IPS-18a (cell line): ENCODE data around the gene DIPK1C.

Experiments used
- H3K27ac ChIP-seq: one replicate; pipeline ENCODE4 v1.5.1; 2013; ENCODE audit warnings: low read length
- H3K27me3 ChIP-seq: one replicate; pipeline ENCODE4 v1.6.1; 2013; ENCODE audit warnings: mild to moderate bottlenecking, low read length; ENCODE audit not compliant: control insufficient read depth, insufficient read depth
- H3K36me3 ChIP-seq: one replicate; pipeline ENCODE4 v1.6.1; 2013; ENCODE audit warnings: low read depth, low read length; ENCODE audit not compliant: control insufficient read depth
- H3K4me1 ChIP-seq: one replicate; pipeline ENCODE4 v1.6.1; 2013; ENCODE audit warnings: low read depth, low read length; ENCODE audit not compliant: control insufficient read depth
- H3K4me3 ChIP-seq: one replicate; pipeline ENCODE4 v1.5.1; 2013; ENCODE audit warnings: low read length
- H3K9ac ChIP-seq: one replicate; pipeline ENCODE4 v1.6.1; 2013; ENCODE audit warnings: mild to moderate bottlenecking, low read length, moderate library complexity
- H3K9me3 ChIP-seq: one replicate; pipeline ENCODE4 v1.6.1; 2013; ENCODE audit warnings: low read depth, low read length; ENCODE audit not compliant: control insufficient read depth

DIPK1C gene

DNA sequence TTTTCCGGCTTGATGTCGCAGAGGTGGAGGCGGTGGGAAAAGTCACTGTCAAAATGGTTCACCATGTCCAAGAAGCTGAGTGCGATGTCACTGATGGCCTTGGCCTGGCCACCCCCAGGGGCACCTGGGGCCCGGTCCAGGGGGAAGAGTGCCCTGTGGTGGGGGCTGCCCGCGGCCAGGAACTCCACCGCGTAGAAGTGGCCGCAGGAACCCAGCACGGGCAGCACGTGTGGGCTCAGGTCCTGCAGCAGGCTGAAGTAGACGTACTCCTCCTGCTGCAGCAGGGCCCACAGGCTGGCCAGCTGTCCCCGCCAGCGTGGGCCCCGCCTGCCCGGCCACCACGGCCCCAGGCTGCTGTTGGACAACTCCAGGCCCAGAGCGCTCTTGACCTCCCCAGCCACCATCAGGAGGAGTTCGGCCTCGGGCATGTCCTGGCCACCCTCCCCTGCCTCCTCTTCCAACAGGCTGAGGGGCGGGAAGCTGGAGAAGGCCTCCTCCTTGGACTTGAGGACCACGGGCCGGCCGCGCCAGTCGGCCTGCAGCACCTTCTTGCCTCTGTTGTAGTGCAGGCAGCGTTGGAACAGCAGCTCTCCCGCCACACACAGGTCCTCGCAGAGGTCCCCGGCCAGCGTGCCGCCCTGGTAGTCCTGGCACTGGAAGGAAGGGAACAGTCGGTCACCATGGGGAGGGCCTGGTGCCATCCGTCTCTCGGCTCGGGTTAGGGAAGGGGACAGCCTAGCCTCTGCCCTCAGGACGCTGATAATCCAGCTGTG, 10.3 kb downstream of the DIPK1C start:
- H3K36me3 ChIP-seq: no peaks in the 10 kb centered on the region
- H3K9ac ChIP-seq: no peak overlapping the region
- H3K4me1 ChIP-seq: no peaks in the 10 kb centered on the region
- H3K27ac ChIP-seq: no peak overlapping the region
- no peaks in the 10 kb centered on the region for H3K9me3 ChIP-seq
- no peaks in the 10 kb centered on the region for H3K27me3 ChIP-seq
- no peak overlapping the region for H3K4me3 ChIP-seq

DNA sequence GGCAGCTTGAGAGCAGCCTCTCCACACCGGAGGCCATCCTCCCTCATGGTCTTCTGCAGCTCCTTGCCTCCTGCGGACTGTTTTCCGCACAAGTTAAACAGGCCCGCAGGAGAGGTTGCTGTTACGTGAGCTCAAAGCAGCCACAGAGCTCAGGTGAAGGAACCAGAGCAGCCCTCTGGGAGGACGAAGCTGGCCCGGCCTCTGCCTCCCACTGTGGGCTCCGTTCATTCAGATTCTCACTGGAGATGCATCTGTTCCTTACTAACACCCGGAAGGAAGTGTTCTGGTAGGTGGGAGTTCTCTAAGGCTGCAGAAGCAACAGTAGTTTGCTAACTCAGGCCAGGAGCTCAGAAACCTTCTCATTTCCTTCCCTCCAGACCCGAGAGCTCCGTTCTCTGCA, 10.9 kb downstream of the DIPK1C start:
- no peaks in the 10 kb centered on the region for H3K27me3 ChIP-seq
- H3K9me3 ChIP-seq: no peaks in the 10 kb centered on the region
- no peak overlapping the region for H3K27ac ChIP-seq
- H3K4me1 ChIP-seq: no peaks in the 10 kb centered on the region
- H3K9ac ChIP-seq: no peak overlapping the region
- H3K36me3 ChIP-seq: no peaks in the 10 kb centered on the region
- no peak overlapping the region for H3K4me3 ChIP-seq

- no peaks in the 10 kb centered on the region for H3K4me1 ChIP-seq
- no peak overlapping the region for H3K9ac ChIP-seq
- no peak overlapping the region for H3K4me3 ChIP-seq
- no peaks in the 10 kb centered on the region for H3K9me3 ChIP-seq
- H3K36me3 ChIP-seq: no peaks in the 10 kb centered on the region
- no peak overlapping the region for H3K27ac ChIP-seq
- H3K27me3 ChIP-seq: no peaks in the 10 kb centered on the region
Observed at GRCh38 chr18:74445585-74445984, 11.5 kb downstream of the DIPK1C start.

DNA sequence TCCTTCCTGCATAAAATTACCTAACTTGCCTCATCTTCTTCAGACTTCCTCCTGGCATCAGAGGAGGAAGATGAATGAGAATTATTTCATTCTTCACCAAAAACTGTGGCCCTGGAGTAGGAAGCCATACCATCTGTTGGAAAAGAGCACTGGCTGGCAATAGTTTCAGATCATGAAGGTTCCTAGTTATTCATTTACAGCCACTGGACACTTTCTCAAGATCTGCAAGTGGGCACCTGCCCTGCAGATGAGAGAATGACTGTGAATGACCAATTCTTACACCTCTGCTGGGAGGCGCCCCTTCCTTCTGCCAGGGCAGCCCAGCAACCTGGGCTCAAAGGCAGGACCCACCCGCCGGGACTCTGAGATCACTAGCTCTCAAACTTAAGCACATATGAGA, 13.0 kb downstream of the DIPK1C start:
- H3K4me3 ChIP-seq: no peak overlapping the region
- no peaks in the 10 kb centered on the region for H3K4me1 ChIP-seq
- no peaks in the 10 kb centered on the region for H3K9me3 ChIP-seq
- H3K36me3 ChIP-seq: no peaks in the 10 kb centered on the region
- no peak overlapping the region for H3K27ac ChIP-seq
- H3K27me3 ChIP-seq: no peaks in the 10 kb centered on the region
- no peak overlapping the region for H3K9ac ChIP-seq

DNA sequence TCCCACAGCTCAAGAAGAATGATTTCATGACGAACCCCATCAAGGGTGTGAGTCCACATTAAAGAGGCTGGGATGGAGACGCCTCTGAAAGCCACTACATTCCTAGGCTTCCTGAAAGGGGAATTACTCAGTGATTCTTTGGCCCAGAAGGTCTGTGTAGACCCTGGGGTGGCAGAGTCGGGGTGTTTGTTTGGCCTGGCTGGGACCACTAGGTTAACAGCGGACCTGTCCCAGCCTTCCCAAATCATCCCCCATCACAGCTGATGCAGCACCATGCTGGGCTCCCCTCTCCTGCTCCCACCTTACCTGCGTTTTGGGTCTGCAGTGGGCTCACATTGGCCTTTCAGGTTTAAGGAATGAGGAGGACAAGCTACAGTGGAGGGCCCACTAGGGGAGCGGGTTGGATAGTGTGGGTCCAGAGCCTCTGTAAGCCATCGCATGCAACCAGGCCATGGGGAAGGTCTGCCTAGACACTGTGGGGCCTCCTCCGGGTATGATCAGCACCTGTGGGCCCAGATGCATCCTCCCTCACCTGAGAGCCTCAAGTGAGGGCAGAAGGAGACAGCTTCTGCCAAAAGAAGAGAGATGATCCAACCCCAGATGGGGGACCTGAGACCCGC, 16.2 kb downstream of the DIPK1C start:
- H3K4me1 ChIP-seq: peaks cover 8% of the 10 kb centered on the region
- H3K9me3 ChIP-seq: no peaks in the 10 kb centered on the region
- no peaks in the 10 kb centered on the region for H3K27me3 ChIP-seq
- no peak overlapping the region for H3K4me3 ChIP-seq
- no peaks in the 10 kb centered on the region for H3K36me3 ChIP-seq
- no peak overlapping the region for H3K9ac ChIP-seq
- H3K27ac ChIP-seq: no peak overlapping the region

DNA sequence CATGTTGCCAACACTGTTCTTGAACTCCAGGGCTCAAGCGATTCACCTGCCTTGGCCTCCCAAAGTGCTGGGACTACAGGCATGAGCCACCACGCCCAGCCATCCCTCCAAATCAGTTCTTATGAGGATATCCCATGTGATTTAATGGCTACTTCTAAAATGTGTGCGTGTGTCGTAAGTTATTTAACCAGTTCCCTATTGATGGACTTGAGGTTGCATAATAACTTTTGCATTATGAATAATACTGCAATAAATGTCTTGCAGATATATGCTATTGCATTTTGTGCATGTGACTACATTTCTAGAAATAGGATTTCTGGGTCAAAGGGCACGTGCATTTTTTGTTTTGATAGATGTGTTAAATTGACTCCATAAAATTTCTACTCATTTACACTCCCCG, 19.0 kb downstream of the DIPK1C start:
- H3K36me3 ChIP-seq: no peaks in the 10 kb centered on the region
- H3K27ac ChIP-seq: no peak overlapping the region
- H3K9me3 ChIP-seq: no peaks in the 10 kb centered on the region
- no peak overlapping the region for H3K4me3 ChIP-seq
- peaks cover 8% of the 10 kb centered on the region for H3K4me1 ChIP-seq
- no peaks in the 10 kb centered on the region for H3K27me3 ChIP-seq
- H3K9ac ChIP-seq: no peak overlapping the region

DNA sequence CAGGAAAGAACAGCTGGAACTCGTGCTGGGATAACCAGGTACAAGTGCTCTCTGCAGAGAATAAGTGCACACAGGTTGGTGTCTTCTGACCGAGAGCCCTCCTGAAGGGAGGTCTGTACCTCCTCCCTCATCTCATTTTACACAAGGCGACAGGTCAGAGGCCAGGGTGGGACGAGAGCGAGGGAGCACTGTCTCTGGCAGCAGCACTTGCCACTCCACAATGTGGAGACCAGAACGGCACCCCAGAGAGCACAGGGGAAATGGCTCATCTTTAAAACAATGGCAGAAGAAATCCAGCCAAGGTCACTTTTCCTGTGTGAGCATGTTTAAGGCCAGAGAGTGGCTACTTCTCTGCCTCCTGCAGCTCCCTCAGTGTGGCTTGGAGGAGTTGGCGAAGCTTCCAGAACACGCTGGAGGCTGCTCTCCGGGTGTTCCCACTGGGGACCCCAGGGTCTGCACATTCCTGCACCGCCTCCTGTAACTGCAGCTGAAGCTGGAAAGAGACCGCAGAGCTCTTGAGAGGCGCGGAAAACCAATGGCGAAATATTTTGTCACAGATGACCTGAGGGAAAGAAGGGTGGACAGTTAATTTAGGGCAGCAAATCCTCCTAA, 20.8 kb downstream of the DIPK1C start:
- H3K9ac ChIP-seq: no peak overlapping the region
- no peak overlapping the region for H3K4me3 ChIP-seq
- peaks cover 8% of the 10 kb centered on the region for H3K4me1 ChIP-seq
- H3K27me3 ChIP-seq: no peaks in the 10 kb centered on the region
- no peaks in the 10 kb centered on the region for H3K36me3 ChIP-seq
- no peak overlapping the region for H3K27ac ChIP-seq
- no peaks in the 10 kb centered on the region for H3K9me3 ChIP-seq

- H3K4me1 ChIP-seq: peaks cover 8% of the 10 kb centered on the region
- H3K9me3 ChIP-seq: no peaks in the 10 kb centered on the region
- H3K9ac ChIP-seq: no peak overlapping the region
- H3K4me3 ChIP-seq: no peak overlapping the region
- H3K27me3 ChIP-seq: no peaks in the 10 kb centered on the region
- H3K36me3 ChIP-seq: no peaks in the 10 kb centered on the region
- H3K27ac ChIP-seq: no peak overlapping the region
Observed at GRCh38 chr18:74435740-74436139, 21.4 kb downstream of the DIPK1C start.

GRCh38 chr18:74434466-74434865, 22.6 kb downstream of the DIPK1C start:
- no peak overlapping the region for H3K9ac ChIP-seq
- H3K36me3 ChIP-seq: no peaks in the 10 kb centered on the region
- H3K9me3 ChIP-seq: no peaks in the 10 kb centered on the region
- H3K27me3 ChIP-seq: no peaks in the 10 kb centered on the region
- no peak overlapping the region for H3K4me3 ChIP-seq
- no peak overlapping the region for H3K27ac ChIP-seq
- peaks cover 8% of the 10 kb centered on the region for H3K4me1 ChIP-seq

DNA sequence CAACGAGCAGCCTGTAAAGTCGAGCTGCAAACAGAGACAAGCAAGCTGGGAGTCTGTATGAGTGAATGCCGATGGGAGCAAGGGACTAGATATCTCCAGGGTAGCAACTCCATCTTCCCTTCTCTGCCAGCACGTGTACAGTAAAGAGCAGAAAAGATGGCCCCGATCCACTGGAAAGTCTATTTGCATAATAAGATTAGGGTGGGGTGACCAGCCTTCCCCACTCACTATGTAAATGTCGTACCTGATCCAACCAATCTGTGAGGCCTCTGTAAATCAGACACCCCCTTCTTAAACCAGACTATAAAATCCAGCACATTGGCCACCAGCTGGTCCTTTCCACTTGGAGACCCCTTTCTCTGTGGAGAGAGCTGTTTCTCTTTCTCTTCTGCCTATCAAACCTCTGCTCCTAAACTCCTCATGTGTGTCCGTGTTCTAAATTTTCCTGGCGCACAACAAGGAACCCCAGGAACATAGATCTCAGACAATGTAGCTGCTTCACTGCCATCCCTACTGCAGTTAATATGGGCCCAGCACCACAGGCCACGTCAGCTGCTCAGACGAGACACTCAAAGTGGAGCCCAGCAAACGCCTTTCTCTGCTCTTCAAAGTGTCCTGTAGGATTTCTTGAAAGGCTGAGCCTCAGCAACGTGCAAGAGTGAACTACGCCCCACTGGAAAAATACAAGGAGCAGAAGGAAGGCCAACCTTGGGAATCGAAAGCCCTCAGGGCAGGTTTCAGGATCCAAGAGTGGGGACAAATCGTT, 26.1 kb downstream of the DIPK1C start:
- Histone ChIP-seq H3K4me1 (no peaks in the 10 kb centered on the region), H3K9ac (no peak overlapping the region), H3K9me3 (no peaks in the 10 kb centered on the region), H3K27me3 (no peaks in the 10 kb centered on the region), H3K27ac (no peak overlapping the region), H3K36me3 (no peaks in the 10 kb centered on the region), H3K4me3 (no peak overlapping the region)

DNA sequence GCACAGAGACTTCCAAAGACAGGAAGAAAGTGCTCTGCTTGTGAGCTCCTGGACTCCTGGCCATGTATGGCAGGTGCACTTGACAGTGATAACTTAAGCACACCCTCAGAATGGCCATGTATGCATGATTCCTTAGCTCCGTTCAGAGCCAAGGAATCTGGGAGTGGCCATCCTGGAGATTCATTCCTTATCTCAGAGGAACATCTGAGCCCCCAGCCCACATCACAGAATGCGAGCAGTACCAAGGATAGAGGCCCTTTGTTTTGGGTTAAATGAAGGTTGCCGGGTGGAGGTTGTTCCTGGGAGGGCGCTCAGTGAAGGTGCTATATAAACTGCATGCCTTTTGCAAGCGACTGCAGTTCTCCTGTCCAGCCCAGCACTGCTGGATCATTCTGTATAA, 26.9 kb downstream of the DIPK1C start:
- Histone ChIP-seq H3K27ac (no peak overlapping the region), H3K27me3 (no peaks in the 10 kb centered on the region), H3K4me3 (no peak overlapping the region), H3K36me3 (no peaks in the 10 kb centered on the region), H3K4me1 (no peaks in the 10 kb centered on the region), H3K9ac (no peak overlapping the region), H3K9me3 (no peaks in the 10 kb centered on the region)
